HS-5 (cell line): ENCODE measurements around the gene FAM131A.
"Not testable (repeated sequence)": the region's sequence is repeated elsewhere in the genome, so short reads cannot be mapped to it uniquely, and the experiment has no call there.

Experiments used
- DNase-seq: peaks from one replicate; pipeline ENCODE4 v3.0.0-alpha.2; 2012; ENCODE audit warnings: low read depth

FAM131A gene

GRCh38 chr3:184317201-184317600 is 20.2 kb upstream of the FAM131A start:
- DNase-seq, result no peak

GRCh38 chr3:184320104-184320445 is 17.3 kb upstream of the FAM131A start:
- DNase-seq, result peak; percentile 92

- DNase-seq, result no peak
These were observed 15.7 kb upstream of the FAM131A start for GRCh38 chr3:184321666-184322065.

- DNase-seq, result no peak
These were observed 14.5 kb upstream of the FAM131A start for GRCh38 chr3:184322731-184323487.

- no peak for DNase-seq
These were observed 13.7 kb upstream of the FAM131A start for GRCh38 chr3:184323696-184324095.

GRCh38 chr3:184325269-184325668 is 12.1 kb upstream of the FAM131A start:
- no peak for DNase-seq

- no peak for DNase-seq
These were observed 11.6 kb upstream of the FAM131A start for GRCh38 chr3:184325715-184326369.

- no peak for DNase-seq
These were observed 10.2 kb upstream of the FAM131A start for GRCh38 chr3:184327171-184327570.

- DNase-seq, result no peak
These were observed 8.9 kb upstream of the FAM131A start for GRCh38 chr3:184328516-184328915.

- peak; percentile 88 for DNase-seq
These were observed 4.9 kb upstream of the FAM131A start for GRCh38 chr3:184332370-184333090.

GRCh38 chr3:184333190-184333589 is 4.2 kb upstream of the FAM131A start:
- no peak for DNase-seq

GRCh38 chr3:184333700-184334099 is 3.7 kb upstream of the FAM131A start:
- DNase-seq, result no peak

- DNase-seq, result peak; percentile 72
These were observed 2.8 kb upstream of the FAM131A start for GRCh38 chr3:184334470-184335158.

GRCh38 chr3:184335291-184335660 is 2.1 kb upstream of the FAM131A start:
- DNase-seq, result no peak

- no peak for DNase-seq
These were observed 1.5 kb upstream of the FAM131A start for GRCh38 chr3:184335661-184336546.

- DNase-seq, result no peak
These were observed 627 bp upstream of the FAM131A start for GRCh38 chr3:184336547-184337398.

- DNase-seq, result no peak
These were observed 581 bp downstream of the FAM131A start for GRCh38 chr3:184337981-184338380.

- DNase-seq, result no peak
These were observed 1.1 kb downstream of the FAM131A start for GRCh38 chr3:184338511-184338945.

- no peak for DNase-seq
These were observed 1.6 kb downstream of the FAM131A start for GRCh38 chr3:184339001-184339400.

- DNase-seq, result not testable (repeated sequence)
These were observed 2.2 kb downstream of the FAM131A start for GRCh38 chr3:184339451-184340135.
